H1 (cell line): Measurements from ENCODE around the gene KCNC3. TPM values are rescaled to one million over a fixed set of nuclear protein-coding genes. Genes with fewer than 3 reads are reported as not detected.

Experiments
- CTCF ChIA-PET: fragments of 300-600 bp; sonication (Branson Sonifier 250); formaldehyde crosslinking; loops from one replicate; lab custom pipeline; 2021; ENCODE audit not compliant: partially characterized antibody; lab: Charles Lee
- POLR2A ChIA-PET: fragments of 300-600 bp; sonication (Branson Sonifier 250); formaldehyde crosslinking; loops from one replicate; lab custom pipeline; 2021; ENCODE audit warnings: inconsistent platforms; ENCODE audit not compliant: partially characterized antibody; lab: Charles Lee
- DNase-seq, 2 experiments: peaks; one replicate each; pipeline versions ENCODE4 v3.0.0 to v3.0.0-alpha.2; 2010 to 2022; ENCODE audit warnings: low spot score in 2 of 2, low read depth in 1 of 2, mixed read lengths in 1 of 2
- FAIRE-seq: peaks from 2 replicates; lab custom pipeline; 2011; peaks lifted over from hg19 to GRCh38; lab: Jason Lieb, UNC
- H2AFZ ChIP-seq: 2 replicates; pipeline ENCODE4 v1.8.1; 2012; ENCODE audit warnings: low read length, inconsistent platforms
- H2AK5ac ChIP-seq: 2 replicates; pipeline ENCODE4 v1.6.1; 2013; ENCODE audit warnings: low read depth, low read length
- H2BK120ac ChIP-seq: replicated peaks from 2 replicates; pipeline ENCODE3; 2013; ENCODE audit warnings: low read depth, low read length, inconsistent platforms
- H2BK12ac ChIP-seq: 2 replicates; pipeline ENCODE4 v1.6.1; 2013; ENCODE audit warnings: low read depth, low read length
- H2BK15ac ChIP-seq: 2 replicates; pipeline ENCODE4 v1.6.1; 2013; ENCODE audit warnings: low read length
- H2BK20ac ChIP-seq: 2 replicates; pipeline ENCODE4 v1.6.1; 2013; ENCODE audit warnings: low read length
- H2BK5ac ChIP-seq: 2 replicates; pipeline ENCODE4 v1.6.1; 2013; ENCODE audit warnings: low read depth, low read length
- H3K14ac ChIP-seq: 2 replicates; pipeline ENCODE4 v1.6.1; 2013; ENCODE audit warnings: inconsistent platforms; ENCODE audit not compliant: insufficient read length
- H3K18ac ChIP-seq: 2 replicates; pipeline ENCODE4 v1.6.1; 2013; ENCODE audit warnings: low read length; ENCODE audit errors: extremely low read depth
- H3K23ac ChIP-seq: 2 replicates; pipeline ENCODE4 v1.6.1; 2013; ENCODE audit warnings: inconsistent platforms; ENCODE audit not compliant: insufficient read length
- H3K23me2 ChIP-seq: 2 replicates; pipeline ENCODE4 v1.6.1; 2013; ENCODE audit warnings: low read depth, low read length
- H3K27ac ChIP-seq: 2 replicates; pipeline ENCODE4 v1.6.1; 2011; ENCODE audit warnings: low read depth, low read length, inconsistent platforms
- H3K27me3 ChIP-seq, 4 experiments: replicated peaks in 1 of 4; 1 replicate in 1 of 4; 2 replicates in 3 of 4; pipeline versions ENCODE4 v1.6.1 to v1.8.1; 2011 to 2013; ENCODE audit warnings: low read length in 3 of 4, mild to moderate bottlenecking in 3 of 4, inconsistent platforms in 2 of 4, mixed read lengths in 2 of 4, moderate library complexity in 1 of 4; ENCODE audit not compliant: control insufficient read depth in 3 of 4, insufficient read depth in 3 of 4; ENCODE audit errors: extremely low read depth in 1 of 4
- H3K36me3 ChIP-seq, 4 experiments: 2 replicates each; pipeline versions ENCODE4 v1.6.1 to v1.8.1; 2011 to 2013; ENCODE audit warnings: mild to moderate bottlenecking in 4 of 4, low read length in 3 of 4, moderate library complexity in 2 of 4, control low read depth in 1 of 4, inconsistent platforms in 1 of 4; ENCODE audit not compliant: insufficient read depth in 4 of 4, control insufficient read depth in 2 of 4
- H3K4ac ChIP-seq: replicated peaks from 2 replicates; pipeline ENCODE3; 2013; ENCODE audit warnings: low read length, low read depth, mixed read lengths, inconsistent platforms; ENCODE audit not compliant: insufficient read length
- H3K4me1 ChIP-seq, 4 experiments: replicated peaks in 1 of 4; 1 replicate in 1 of 4; 2 replicates in 3 of 4; pipeline versions ENCODE4 v1.6.1 to v1.8.1; 2011 to 2013; ENCODE audit warnings: low read length in 3 of 4, inconsistent platforms in 2 of 4, mixed read lengths in 1 of 4; ENCODE audit not compliant: insufficient read depth in 4 of 4, control insufficient read depth in 3 of 4
- H3K4me2 ChIP-seq, 2 experiments: 2 replicates each; pipeline versions ENCODE4 v1.6.1 to v1.8.1; 2011 to 2013; ENCODE audit warnings: low read depth in 2 of 2, low read length in 2 of 2, control low read depth in 1 of 2, inconsistent platforms in 1 of 2, mild to moderate bottlenecking in 1 of 2; ENCODE audit not compliant: insufficient read depth in 1 of 2
- H3K4me3 ChIP-seq, 4 experiments: fragments of 200-600, 300-600 bp in 1 of 4; sonication (generic), shearing (Covaris generic), sonication (Bioruptor Twin) in 1 of 4; 2 replicates each; pipeline versions ENCODE4 v1.5.1 to v1.8.1; 2011 to 2016; ENCODE audit warnings: low read length in 4 of 4, low read depth in 3 of 4, control low read depth in 2 of 4, inconsistent platforms in 2 of 4, mild to moderate bottlenecking in 2 of 4, mixed read lengths in 1 of 4, moderate library complexity in 1 of 4; ENCODE audit not compliant: insufficient read depth in 2 of 4; ENCODE audit errors: extremely low read depth in 1 of 4
- H3K56ac ChIP-seq: replicated peaks from 2 replicates; pipeline ENCODE3; 2013; ENCODE audit warnings: low read depth, mild to moderate bottlenecking, mixed read lengths, low read length, inconsistent platforms; ENCODE audit not compliant: insufficient read length
- H3K79me1 ChIP-seq: 2 replicates; pipeline ENCODE4 v1.6.1; 2013; ENCODE audit warnings: low read depth, low read length, control low read depth
- H3K79me2 ChIP-seq, 2 experiments: 2 replicates each; pipeline versions ENCODE4 v1.6.1 to v1.8.1; 2012 to 2013; ENCODE audit warnings: low read length in 2 of 2, mild to moderate bottlenecking in 2 of 2, inconsistent platforms in 1 of 2; ENCODE audit not compliant: insufficient read depth in 2 of 2, control insufficient read depth in 1 of 2
- H3K9ac ChIP-seq, 4 experiments: replicated peaks in 1 of 4; 1 replicate in 1 of 4; 2 replicates in 3 of 4; pipeline versions ENCODE4 v1.6.1 to v1.8.1; 2011 to 2013; ENCODE audit warnings: low read depth in 3 of 4, low read length in 3 of 4, control low read depth in 2 of 4, mild to moderate bottlenecking in 2 of 4, moderate library complexity in 2 of 4, inconsistent platforms in 1 of 4; ENCODE audit errors: extremely low read depth in 1 of 4
- H3K9me3 ChIP-seq, 2 experiments: 2 replicates each; pipeline versions ENCODE4 v1.6.1 to v1.8.1; 2012 to 2013; ENCODE audit warnings: mild to moderate bottlenecking in 2 of 2, moderate library complexity in 2 of 2, control low read depth in 1 of 2, inconsistent platforms in 1 of 2, low read depth in 1 of 2, low read length in 1 of 2, mixed read lengths in 1 of 2; ENCODE audit not compliant: insufficient read depth in 2 of 2
- H4K20me1 ChIP-seq, 2 experiments: replicated peaks in 1 of 2; 2 replicates each; pipeline versions ENCODE3 to v1.8.1; 2011 to 2013; ENCODE audit warnings: inconsistent platforms in 2 of 2, low read length in 2 of 2, mild to moderate bottlenecking in 1 of 2; ENCODE audit not compliant: insufficient read depth in 2 of 2, control insufficient read depth in 1 of 2
- H4K5ac ChIP-seq: 2 replicates; pipeline ENCODE4 v1.6.1; 2013; ENCODE audit warnings: low read length, low read depth, mixed read lengths, inconsistent platforms; ENCODE audit not compliant: insufficient read length
- H4K8ac ChIP-seq: 2 replicates; pipeline ENCODE4 v1.8.0; 2013; ENCODE audit warnings: mild to moderate bottlenecking, moderate library complexity, low read length, inconsistent platforms; ENCODE audit not compliant: insufficient read depth; ENCODE audit errors: extremely low read depth
- H4K91ac ChIP-seq: replicated peaks from 2 replicates; pipeline ENCODE3; 2013; ENCODE audit warnings: low read length, mixed read lengths, inconsistent platforms; ENCODE audit not compliant: insufficient read length
- CHD1 ChIP-seq: IDR thresholded peaks from 2 replicates; pipeline ENCODE4 v1.6.1; 2012; ENCODE audit warnings: low read depth, low read length, improper control_type of control experiment
- TAF1 ChIP-seq: IDR thresholded peaks from 2 replicates; pipeline ENCODE4 v1.6.1; 2011; ENCODE audit warnings: mild to moderate bottlenecking, low read depth, low read length
- TAF7 ChIP-seq: optimal IDR thresholded peaks from 2 replicates; pipeline ENCODE3; 2011; ENCODE audit warnings: low read depth, mild to moderate bottlenecking, inconsistent platforms, low read length, moderate library complexity, borderline replicate concordance
- whole genome bisulfite sequencing, 2 experiments: shearing (Covaris generic) in 1 of 2; methylation state at CpG; one replicate each; pipeline versions ENCODE4 v1.1.6 to v1.1.7; 2013 to 2015; ENCODE audit warnings: low lambda C conversion rate in 2 of 2, mixed read lengths in 2 of 2, inconsistent platforms in 1 of 2, low coverage in 1 of 2, missing lambda C conversion rate in 1 of 2; ENCODE audit not compliant: insufficient replicate concordance in 2 of 2, insufficient coverage in 1 of 2, insufficient read length in 1 of 2; ENCODE audit errors: extremely low coverage in 1 of 2, missing lambda C conversion rate in 1 of 2; 5-methylcytosine and 5-hydroxymethylcytosine counted together
- polyA plus RNA-seq, 7 experiments: library from polyadenylated mRNA; depleted of rRNA in 3 of 7; stranded (reverse) in 5 of 7; unstranded in 2 of 7; fragments of >200 nt in 5 of 7; fragments of 200-250 nt in 2 of 7; gene quantifications; 1 replicate in 5 of 7; 2 replicates in 1 of 7; 4 replicates in 1 of 7; pipeline versions ENCODE4 v1.2.1 to v1.2.3, GENCODE V29; 2011 to 2013; ENCODE audit warnings: missing spikeins in 2 of 7, mixed read lengths in 2 of 7
- total RNA-seq: library from RNA; stranded (reverse); fragmentation: NEBNext Ultra II Directional; extraction: Animal tissue kit (Norgen Biotek cat#: 25700); gene quantifications from 2 replicates; pipeline ENCODE4 v1.2.1, GENCODE V29; 2021

The KCNC3 gene
- total and polyA plus RNA-seq, 2 of the 8 experiments (the other 6 are each of a cell fraction or from before 2014, with no cell fraction given), result 3.9 to 7.2 TPM

DNA sequence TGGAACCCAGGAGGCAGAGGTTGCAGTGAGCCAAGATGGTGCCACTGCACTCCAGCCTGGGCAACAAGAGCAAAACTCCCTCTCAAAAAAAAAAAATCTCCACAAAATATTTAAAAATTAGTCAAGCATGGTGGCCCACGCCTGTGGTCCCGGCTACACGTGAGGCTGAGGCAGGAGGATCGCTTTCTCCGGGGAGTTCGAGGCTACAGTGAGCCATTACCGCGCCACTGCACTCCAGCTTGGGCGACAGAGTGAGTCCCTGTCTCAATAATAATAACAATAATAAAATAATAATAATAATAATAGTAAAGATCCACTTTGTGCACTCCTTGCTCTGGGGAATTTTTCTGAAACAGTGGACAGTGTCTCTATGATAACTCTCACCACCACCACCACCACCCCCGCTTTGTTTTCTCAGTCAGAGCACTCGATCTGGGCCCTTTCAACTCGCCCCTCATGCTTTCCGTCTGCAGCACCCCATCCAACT, 27.6 kb upstream of the KCNC3 start:
- Histone ChIP-seq H4K8ac (no peak overlapping the region), H3K4me1 (peaks cover 0 to 2% (median 0%) of the 10 kb centered on the region in 4 experiments; a peak in 2 of 7 replicates), H3K27me3 (no peaks in the 10 kb centered on the region; a peak in 2 of 7 replicates), H2BK15ac (no peak overlapping the region), H3K9me3 (no peaks in the 10 kb centered on the region), H4K91ac (no peak overlapping the region), H2BK120ac (no peak overlapping the region), H4K5ac (no peak overlapping the region), H3K79me1 (no peaks in the 10 kb centered on the region), H3K79me2 (no peaks in the 10 kb centered on the region), H3K4ac (no peak overlapping the region), H2BK20ac (no peak overlapping the region), H3K9ac (no peak overlapping the region), H3K27ac (no peak overlapping the region), H2BK12ac (no peak overlapping the region), H4K20me1 (no peaks in the 10 kb centered on the region), H3K14ac (no peak overlapping the region), H3K23me2 (no peaks in the 10 kb centered on the region), H2AK5ac (no peak overlapping the region), H3K36me3 (no peaks in the 10 kb centered on the region), H3K4me3 (no peak overlapping the region), H3K23ac (no peak overlapping the region), H2BK5ac (no peak overlapping the region), H3K56ac (no peak overlapping the region), H3K4me2 (no peak overlapping the region), H2AFZ (no peak overlapping the region), H3K18ac (no peak overlapping the region)
- FAIRE-seq, result no peak
- 63% methylated on average over 13 of the region's 13 CpGs; no CpG with 5 or more reads in 1 of the 2 experiments for whole genome bisulfite sequencing, 2 experiments
- ChIA-PET POLR2A (interaction anchor here (0.8 to 1.4 kb wide), 5 partner anchors 13 to 122 kb away, joined by 3 to 4 read pairs (median 3); no protein-coding TSS in a partner anchor), CTCF (interaction anchor here (0.7 to 3.2 kb wide), 31 partner anchors 9 to 566 kb away, joined by 3 to 13 read pairs (median 4); partner anchors contain the start of genes NAPSA and NR1H2)
- no peak for DNase-seq
- TF ChIP-seq CHD1, result no peak
- TF ChIP-seq TAF7, result no peak
- TF ChIP-seq TAF1, result no peak
